Thoracic aorta (tissue), 2 donors: ENCODE results near the gene LANCL3. TPM values are rescaled to one million over a fixed set of nuclear protein-coding genes. Genes with fewer than 3 reads are reported as not detected.

Experiments used
- ATAC-seq: fragments of 150-250 bp; one replicate; pipeline ENCODE4 v1.8.0; 2017; ENCODE audit warnings: low read depth; ENCODE audit not compliant: insufficient number of reproducible peaks, low FRiP score
- DNase-seq: peaks from one replicate; pipeline ENCODE4 v3.0.0-alpha.2; 2020; ENCODE audit warnings: low spot score
- H3K27ac ChIP-seq, 2 donors: fragments of 200-600 bp; sonication (generic); 1 replicate in 1 of 2; 2 replicates in 1 of 2; pipeline ENCODE4 v1.5.1; 2016; ENCODE audit warnings: mild to moderate bottlenecking in 2 of 2, moderate library complexity in 2 of 2
- H3K27me3 ChIP-seq: fragments of 200-600 bp; sonication (generic); replicated peaks from 2 replicates; pipeline ENCODE4 v1.6.0; 2016; ENCODE audit warnings: mild to moderate bottlenecking; ENCODE audit not compliant: insufficient read depth
- H3K36me3 ChIP-seq: fragments of 200-600 bp; sonication (generic); one replicate; pipeline ENCODE4 v1.5.1; 2016
- H3K4me1 ChIP-seq, 2 donors: fragments of 200-600 bp; sonication (generic); 1 replicate in 1 of 2; 2 replicates in 1 of 2; pipeline versions ENCODE4 v1.5.1 to v1.6.0; 2016; ENCODE audit warnings: low read depth in 2 of 2, mild to moderate bottlenecking in 1 of 2; ENCODE audit not compliant: control insufficient read depth in 1 of 2
- H3K4me3 ChIP-seq: fragments of 200-600 bp; sonication (generic); 2 replicates; pipeline ENCODE4 v1.5.1; 2016; ENCODE audit warnings: mild to moderate bottlenecking
- H3K9me3 ChIP-seq: fragments of 200-600 bp; sonication (generic); 2 replicates; pipeline ENCODE4 v1.5.1; 2016
- total RNA-seq, 2 donors: library from RNA; depleted of rRNA; stranded (reverse); fragments of >200 nt; gene quantifications; one replicate each; pipeline versions ENCODE4 v1.1.0 to v1.2.3, GENCODE V29; 2016
- TF ChIP-seq, protein P1 (sequence below): fragments of 200-600 bp; sonication (generic); IDR thresholded peaks from one replicate; pipeline ENCODE4 v1.5.1; 2019; ENCODE audit warnings: antibody characterized with exemption

The LANCL3 gene
- total RNA-seq, 2 donors from 2014 or later, result 0.95 to 0.99 TPM

DNA sequence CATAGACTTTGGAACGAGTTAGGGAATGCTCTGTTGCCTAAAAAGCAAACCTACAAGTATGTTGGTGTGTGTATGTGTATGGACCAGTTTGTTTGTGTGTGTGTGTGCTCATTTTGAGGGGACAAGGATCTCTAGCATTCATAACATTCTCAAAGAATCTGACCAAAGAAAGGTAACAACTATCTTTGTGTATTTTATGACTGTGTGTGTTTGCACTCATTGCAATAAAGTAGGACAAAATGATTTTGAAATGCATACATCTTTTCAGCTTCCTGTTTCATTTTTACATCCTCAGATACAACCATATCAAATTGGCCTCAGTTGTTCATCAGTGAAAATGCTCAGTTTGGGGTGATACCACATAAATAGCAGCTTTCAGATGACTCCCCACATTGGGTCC, 105.8 kb downstream of the LANCL3 start:
- Histone ChIP-seq H3K9me3 (no peaks in the 10 kb centered on the region), H3K27ac (no peak overlapping the region), H3K27me3 (no peaks in the 10 kb centered on the region), H3K4me3 (no peak overlapping the region), H3K4me1 (no peaks in the 10 kb centered on the region), H3K36me3 (no peaks in the 10 kb centered on the region)
- TF ChIP-seq, protein P1, sequence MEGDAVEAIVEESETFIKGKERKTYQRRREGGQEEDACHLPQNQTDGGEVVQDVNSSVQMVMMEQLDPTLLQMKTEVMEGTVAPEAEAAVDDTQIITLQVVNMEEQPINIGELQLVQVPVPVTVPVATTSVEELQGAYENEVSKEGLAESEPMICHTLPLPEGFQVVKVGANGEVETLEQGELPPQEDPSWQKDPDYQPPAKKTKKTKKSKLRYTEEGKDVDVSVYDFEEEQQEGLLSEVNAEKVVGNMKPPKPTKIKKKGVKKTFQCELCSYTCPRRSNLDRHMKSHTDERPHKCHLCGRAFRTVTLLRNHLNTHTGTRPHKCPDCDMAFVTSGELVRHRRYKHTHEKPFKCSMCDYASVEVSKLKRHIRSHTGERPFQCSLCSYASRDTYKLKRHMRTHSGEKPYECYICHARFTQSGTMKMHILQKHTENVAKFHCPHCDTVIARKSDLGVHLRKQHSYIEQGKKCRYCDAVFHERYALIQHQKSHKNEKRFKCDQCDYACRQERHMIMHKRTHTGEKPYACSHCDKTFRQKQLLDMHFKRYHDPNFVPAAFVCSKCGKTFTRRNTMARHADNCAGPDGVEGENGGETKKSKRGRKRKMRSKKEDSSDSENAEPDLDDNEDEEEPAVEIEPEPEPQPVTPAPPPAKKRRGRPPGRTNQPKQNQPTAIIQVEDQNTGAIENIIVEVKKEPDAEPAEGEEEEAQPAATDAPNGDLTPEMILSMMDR, result no peak
- ATAC-seq, result no peak
- DNase-seq, result no peak

DNA sequence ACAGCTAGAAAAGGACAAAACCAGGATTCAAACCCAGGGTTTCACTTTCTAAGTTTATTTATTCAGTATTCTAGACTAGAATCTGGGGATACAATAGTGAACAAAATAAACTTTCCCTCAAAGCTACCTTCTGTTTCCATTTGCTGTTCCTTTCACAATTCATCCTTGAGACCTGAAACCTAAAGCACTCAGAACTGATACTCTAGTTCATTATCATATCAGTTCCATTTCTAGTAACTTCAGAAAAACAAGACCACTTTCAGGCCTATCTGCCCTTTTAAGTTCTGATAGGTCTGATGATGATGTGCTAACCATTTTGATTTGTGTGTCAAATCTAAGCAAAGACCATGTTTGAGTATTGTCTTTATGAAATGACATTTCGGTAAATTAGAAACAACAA, 106.3 kb downstream of the LANCL3 start:
- H3K4me1 ChIP-seq, result no peaks in the 10 kb centered on the region
- H3K4me3 ChIP-seq, result no peak overlapping the region
- no peak overlapping the region for H3K27ac ChIP-seq
- H3K9me3 ChIP-seq, result no peaks in the 10 kb centered on the region
- TF ChIP-seq, protein P1, result no peak
- no peak for ATAC-seq
- no peak for DNase-seq
- no peaks in the 10 kb centered on the region for H3K36me3 ChIP-seq
- no peaks in the 10 kb centered on the region for H3K27me3 ChIP-seq

DNA sequence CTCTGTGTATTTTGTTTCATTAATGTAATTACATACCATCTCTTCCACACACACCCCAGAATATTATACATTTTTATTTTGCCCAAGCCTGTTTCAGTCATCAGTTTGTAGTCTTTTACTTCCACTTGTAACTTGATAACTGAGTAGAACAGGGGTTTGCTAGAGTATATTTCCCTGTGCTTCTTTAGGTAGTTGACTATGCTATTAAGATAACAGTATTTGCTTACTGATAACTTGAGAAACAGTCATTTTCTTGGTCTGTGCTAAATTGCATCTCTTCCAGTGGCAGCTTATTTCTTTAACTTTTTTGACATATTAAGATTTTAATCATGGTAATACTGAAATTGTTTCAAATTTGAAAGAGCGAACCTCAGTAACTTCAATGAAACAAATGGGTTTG, 107.1 kb downstream of the LANCL3 start:
- H3K36me3 ChIP-seq, result no peaks in the 10 kb centered on the region
- no peaks in the 10 kb centered on the region for H3K9me3 ChIP-seq
- DNase-seq (no peak), ATAC-seq (no peak)
- TF ChIP-seq, protein P1, result no peak
- H3K4me1 ChIP-seq, result no peaks in the 10 kb centered on the region
- H3K27me3 ChIP-seq, result no peaks in the 10 kb centered on the region
- no peak overlapping the region for H3K4me3 ChIP-seq
- no peak overlapping the region for H3K27ac ChIP-seq

DNA sequence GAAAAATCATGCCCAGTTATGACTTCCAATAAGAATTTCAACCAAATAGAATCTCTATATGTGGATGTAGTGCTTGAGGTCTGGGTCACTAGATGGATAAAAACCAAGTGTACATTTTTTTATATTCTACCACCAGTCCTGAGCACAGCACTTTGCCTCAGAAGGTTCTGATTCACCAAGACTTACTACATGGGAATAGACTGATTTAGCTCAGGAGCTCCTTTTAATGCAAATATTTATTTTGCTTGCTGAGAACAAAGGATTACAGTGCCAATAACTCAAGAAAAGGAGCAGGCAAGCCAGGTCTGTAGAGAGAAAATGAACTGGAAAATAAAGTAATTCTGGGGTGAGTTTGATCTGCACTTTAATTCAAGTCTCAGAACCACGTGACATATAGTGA, 107.8 kb downstream of the LANCL3 start:
- H3K27me3 ChIP-seq, result no peaks in the 10 kb centered on the region
- H3K4me3 ChIP-seq, result no peak overlapping the region
- H3K36me3 ChIP-seq, result no peaks in the 10 kb centered on the region
- H3K27ac ChIP-seq, result no peak overlapping the region
- DNase-seq, result no peak
- peaks cover 0 to 3% of the 10 kb centered on the region in 2 donors for H3K4me1 ChIP-seq
- TF ChIP-seq, protein P1, result no peak
- ATAC-seq, result no peak
- H3K9me3 ChIP-seq, result no peaks in the 10 kb centered on the region

DNA sequence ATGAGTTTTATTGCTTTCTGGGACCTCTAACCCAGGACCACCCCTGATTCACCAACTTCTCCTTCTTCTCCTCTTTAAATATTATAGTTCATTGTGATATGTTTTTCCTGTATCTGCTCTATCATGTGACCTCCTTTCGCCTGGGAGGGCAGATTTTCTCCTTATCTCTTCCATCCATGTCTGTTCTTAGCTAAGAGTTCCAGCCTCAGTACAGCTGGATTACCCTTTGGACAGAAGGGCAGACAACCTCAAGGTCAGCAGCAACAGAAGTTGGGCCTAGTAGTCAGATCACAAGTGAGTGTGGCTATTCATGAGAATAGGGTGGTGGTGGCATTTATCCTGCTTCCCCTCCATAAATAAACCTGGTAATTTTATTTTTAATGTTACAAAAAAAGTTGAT, 108.4 kb downstream of the LANCL3 start:
- Histone ChIP-seq H3K36me3 (no peaks in the 10 kb centered on the region), H3K4me1 (peaks cover 0 to 8% of the 10 kb centered on the region in 2 donors), H3K27ac (no peak overlapping the region), H3K4me3 (no peak overlapping the region), H3K9me3 (no peaks in the 10 kb centered on the region), H3K27me3 (no peaks in the 10 kb centered on the region)
- ATAC-seq (no peak), DNase-seq (no peak)
- TF ChIP-seq, protein P1, result no peak
